Cortex of kidney (tissue), 1 donor: ENCODE results near the gene SDHA.
"Not testable (repeated sequence)": the region's sequence is repeated elsewhere in the genome, so short reads cannot be mapped to it uniquely, and the experiment has no call there.

Experiments
- DNase-seq: peaks from one replicate; lab custom pipeline; 2025; lab: John Stamatoyannopoulos, UW

SDHA gene

GRCh38 chr5:257148-257547 is 39.0 kb downstream of the SDHA start:
- DNase-seq, result no peak

GRCh38 chr5:263275-263974 is 45.3 kb downstream of the SDHA start:
- not testable (repeated sequence) for DNase-seq

- DNase-seq, result no peak
Observed at GRCh38 chr5:264338-264737, 46.2 kb downstream of the SDHA start.

- not testable (repeated sequence) for DNase-seq
Observed at GRCh38 chr5:266311-267026, 48.3 kb downstream of the SDHA start.

- DNase-seq, result no peak
Observed at GRCh38 chr5:267716-268115, 49.6 kb downstream of the SDHA start.

GRCh38 chr5:270340-270739 is 52.2 kb downstream of the SDHA start:
- no peak for DNase-seq

- DNase-seq, result not testable (repeated sequence)
Observed at GRCh38 chr5:271828-272167, 53.7 kb downstream of the SDHA start.

GRCh38 chr5:273091-273490 is 55.0 kb downstream of the SDHA start:
- DNase-seq, result not testable (repeated sequence)

- not testable (repeated sequence) for DNase-seq
Observed at GRCh38 chr5:273491-273890, 55.4 kb downstream of the SDHA start.

GRCh38 chr5:274346-274745 is 56.2 kb downstream of the SDHA start:
- DNase-seq, result not testable (repeated sequence)

GRCh38 chr5:278646-279045 is 60.5 kb downstream of the SDHA start:
- DNase-seq, result no peak

GRCh38 chr5:279051-279665 is 61.0 kb downstream of the SDHA start:
- not testable (repeated sequence) for DNase-seq

- no peak for DNase-seq
Observed at GRCh38 chr5:285991-286557, 68.0 kb downstream of the SDHA start.

GRCh38 chr5:290200-290599 is 72.1 kb downstream of the SDHA start:
- not testable (repeated sequence) for DNase-seq

- not testable (repeated sequence) for DNase-seq
Observed at GRCh38 chr5:291345-291744, 73.2 kb downstream of the SDHA start.

GRCh38 chr5:294788-295187 is 76.7 kb downstream of the SDHA start:
- DNase-seq, result not testable (repeated sequence)

- DNase-seq, result not testable (repeated sequence)
Observed at GRCh38 chr5:296207-296606, 78.1 kb downstream of the SDHA start.

- not testable (repeated sequence) for DNase-seq
Observed at GRCh38 chr5:296954-297353, 78.8 kb downstream of the SDHA start.

GRCh38 chr5:297448-297847 is 79.3 kb downstream of the SDHA start:
- not testable (repeated sequence) for DNase-seq

GRCh38 chr5:297991-298736 is 80.0 kb downstream of the SDHA start:
- DNase-seq, result not testable (repeated sequence)

GRCh38 chr5:298737-299125 is 80.6 kb downstream of the SDHA start:
- DNase-seq, result no peak

GRCh38 chr5:299921-300320 is 81.8 kb downstream of the SDHA start:
- DNase-seq, result not testable (repeated sequence)
